AG04450 (cell line): Measurements from ENCODE around the gene TSHZ1. TPM values are rescaled to one million over a fixed set of nuclear protein-coding genes. Genes with fewer than 3 reads are reported as not detected.

Experiments
- CTCF ChIA-PET: fragments of 300-600, 350-600 bp; formaldehyde crosslinking; extraction: SDS; loops from one replicate; lab custom pipeline; 2022; ENCODE audit warnings: antibody characterized with exemption, inconsistent platforms; lab: Charles Lee
- POLR2A ChIA-PET: fragments of 350-600 bp; formaldehyde crosslinking; extraction: SDS; loops from one replicate; lab custom pipeline; 2021; ENCODE audit warnings: antibody characterized with exemption, inconsistent platforms; lab: Yijun Ruan, JAX
- DNase-seq: peaks from one replicate; pipeline ENCODE4 v3.0.0-alpha.2; 2011; ENCODE audit warnings: low read depth, low spot score
- H3K27ac ChIP-seq: one replicate; pipeline ENCODE4 v1.5.1; 2012; ENCODE audit warnings: low read depth, low read length, control low read depth
- H3K27me3 ChIP-seq: one replicate; pipeline ENCODE4 v1.6.0; 2012; ENCODE audit warnings: low read length; ENCODE audit not compliant: control insufficient read depth, insufficient read depth
- H3K4me3 ChIP-seq: 2 replicates; pipeline ENCODE4 v1.5.1; 2011; ENCODE audit warnings: mild to moderate bottlenecking, low read depth, low read length, control low read depth
- H3K9me3 ChIP-seq: 2 replicates; pipeline ENCODE4 v1.5.1; 2012; ENCODE audit warnings: low read length; ENCODE audit not compliant: control insufficient read depth, insufficient read depth
- CTCF ChIP-seq: IDR thresholded peaks from 2 replicates; pipeline ENCODE4 v1.5.1; 2011; ENCODE audit warnings: low read depth, low read length, control low read depth, inconsistent platforms
- polyA plus RNA-seq: library from polyadenylated mRNA; depleted of rRNA; stranded (reverse); fragments of >200 nt; gene quantifications from 2 replicates; pipeline ENCODE4 v1.2.3, GENCODE V29; 2011

Gene TSHZ1
- polyA plus RNA-seq, 1 experiment = 3.9 TPM

DNA sequence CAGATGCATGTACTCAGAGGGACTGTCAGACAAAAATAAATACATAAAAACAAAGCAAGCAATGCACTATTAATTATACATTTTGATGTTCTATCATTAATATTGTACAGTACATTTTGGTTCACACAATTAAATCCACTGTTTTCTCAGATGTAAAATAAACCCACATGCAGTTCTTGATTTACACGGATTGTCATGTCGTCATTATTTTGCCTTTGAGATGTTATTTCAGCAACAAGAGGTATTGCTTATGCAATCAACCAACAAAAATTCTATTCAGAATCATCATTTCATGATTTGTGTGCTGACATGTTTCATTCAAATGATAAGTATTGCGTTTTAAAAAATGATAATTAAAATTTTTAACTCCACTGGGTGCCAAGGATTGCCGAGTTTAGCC, 79.2 kb downstream of the TSHZ1 start:
- DNase-seq = no peak
- no peak for TF ChIP-seq CTCF
- no peaks in the 10 kb centered on the region for H3K27me3 ChIP-seq
- peaks cover 24% of the 10 kb centered on the region; the same call in 1 of the 2 replicates for H3K9me3 ChIP-seq
- H3K27ac ChIP-seq = no peak overlapping the region
- ChIA-PET CTCF (interaction anchor here (0.7 kb wide), 1 partner anchor 435 kb away, joined by 4 read pairs; no protein-coding TSS in a partner anchor), POLR2A (no interaction called here)
- no peak overlapping the region for H3K4me3 ChIP-seq

GRCh38 chr18:75290737-75291358, 80.3 kb downstream of the TSHZ1 start:
- Histone ChIP-seq H3K4me3 (no peak overlapping the region), H3K27me3 (no peaks in the 10 kb centered on the region), H3K9me3 (peaks cover 22% of the 10 kb centered on the region; the same call in 1 of the 2 replicates), H3K27ac (no peak overlapping the region)
- POLR2A ChIA-PET = no interaction called here
- CTCF ChIA-PET = interaction anchor here (0.7 kb wide), 1 partner anchor 1635 kb away, joined by 3 read pairs; no protein-coding TSS in a partner anchor
- no peak for DNase-seq
- TF ChIP-seq CTCF = no peak

- TF ChIP-seq CTCF = no peak
- CTCF ChIA-PET = no interaction called here
Observed at GRCh38 chr18:75291460-75291859, 80.9 kb downstream of the TSHZ1 start.

GRCh38 chr18:75293591-75293990, 83.0 kb downstream of the TSHZ1 start:
- CTCF ChIA-PET = no interaction called here
- POLR2A ChIA-PET = no interaction called here
- Histone ChIP-seq H3K9me3 (no peaks in the 10 kb centered on the region), H3K4me3 (no peak overlapping the region), H3K27ac (no peak overlapping the region), H3K27me3 (no peaks in the 10 kb centered on the region)
- no peak for TF ChIP-seq CTCF
- DNase-seq = no peak

More at GRCh38 chr18:75291460-75291859, 80.9 kb downstream of the TSHZ1 start:
- POLR2A ChIA-PET = no interaction called here
- Histone ChIP-seq H3K4me3 (no peak overlapping the region), H3K9me3 (peaks cover 16% of the 10 kb centered on the region; the same call in 1 of the 2 replicates), H3K27me3 (no peaks in the 10 kb centered on the region), H3K27ac (no peak overlapping the region)
- no peak for DNase-seq

DNA sequence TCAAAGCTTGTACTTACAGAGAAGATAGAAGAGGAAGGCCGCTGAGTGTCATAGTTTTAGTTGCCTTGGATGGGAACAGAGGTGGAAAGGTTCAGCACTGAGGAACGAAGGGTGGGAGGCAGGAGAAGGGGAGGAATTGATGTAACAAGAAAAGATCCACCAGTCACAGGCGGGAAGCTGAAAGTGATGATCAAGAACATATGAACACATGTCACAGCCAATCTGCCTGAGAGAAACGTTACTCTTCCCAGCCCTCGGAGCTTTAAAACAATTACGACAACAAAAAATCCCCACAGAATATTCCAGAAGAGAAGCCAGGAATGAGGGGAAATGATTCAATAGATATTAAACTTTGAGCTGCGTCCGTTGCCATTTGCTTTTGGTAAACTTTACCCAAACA, 87.1 kb downstream of the TSHZ1 start:
- Histone ChIP-seq H3K4me3 (no peak overlapping the region), H3K27me3 (no peaks in the 10 kb centered on the region), H3K9me3 (no peaks in the 10 kb centered on the region), H3K27ac (no peak overlapping the region)
- DNase-seq = no peak
- no peak for TF ChIP-seq CTCF
- ChIA-PET POLR2A (no interaction called here), CTCF (no interaction called here)
